ENCODE measurements around the gene CFAP299.

DNA sequence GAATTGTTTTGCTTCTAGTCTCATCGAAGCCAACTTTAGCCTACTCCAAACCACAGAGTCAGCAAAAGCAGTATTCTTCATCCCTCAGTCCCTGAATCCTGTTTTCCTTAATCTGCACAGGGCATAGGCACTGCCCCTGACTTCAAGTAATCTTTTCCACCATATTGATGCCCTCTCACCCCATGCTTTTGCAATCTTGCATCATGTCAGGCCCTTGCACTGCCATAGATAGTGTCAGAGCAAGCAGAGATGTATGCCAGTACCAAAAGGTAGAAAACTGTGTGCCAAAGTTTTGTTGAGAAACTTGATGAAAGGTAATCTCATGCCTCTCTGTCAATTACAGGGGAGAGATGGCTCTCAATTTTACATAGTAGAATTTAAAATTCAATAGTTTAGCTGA lies 131.1 kb downstream of the CFAP299 start:
- TF ChIP-seq, protein P1, sequence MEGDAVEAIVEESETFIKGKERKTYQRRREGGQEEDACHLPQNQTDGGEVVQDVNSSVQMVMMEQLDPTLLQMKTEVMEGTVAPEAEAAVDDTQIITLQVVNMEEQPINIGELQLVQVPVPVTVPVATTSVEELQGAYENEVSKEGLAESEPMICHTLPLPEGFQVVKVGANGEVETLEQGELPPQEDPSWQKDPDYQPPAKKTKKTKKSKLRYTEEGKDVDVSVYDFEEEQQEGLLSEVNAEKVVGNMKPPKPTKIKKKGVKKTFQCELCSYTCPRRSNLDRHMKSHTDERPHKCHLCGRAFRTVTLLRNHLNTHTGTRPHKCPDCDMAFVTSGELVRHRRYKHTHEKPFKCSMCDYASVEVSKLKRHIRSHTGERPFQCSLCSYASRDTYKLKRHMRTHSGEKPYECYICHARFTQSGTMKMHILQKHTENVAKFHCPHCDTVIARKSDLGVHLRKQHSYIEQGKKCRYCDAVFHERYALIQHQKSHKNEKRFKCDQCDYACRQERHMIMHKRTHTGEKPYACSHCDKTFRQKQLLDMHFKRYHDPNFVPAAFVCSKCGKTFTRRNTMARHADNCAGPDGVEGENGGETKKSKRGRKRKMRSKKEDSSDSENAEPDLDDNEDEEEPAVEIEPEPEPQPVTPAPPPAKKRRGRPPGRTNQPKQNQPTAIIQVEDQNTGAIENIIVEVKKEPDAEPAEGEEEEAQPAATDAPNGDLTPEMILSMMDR (IDR thresholded peaks at IDR 0.05; ENCODE audit: insufficient read depth, low read length, poor library complexity, severe bottlenecking), result no peak
- TF ChIP-seq EZH2phosphoT487 (conservative IDR thresholded peaks at IDR 0.05; ENCODE audit: low read length), result no peak
